B cell (primary cell): ENCODE results near the gene PIGZ. TPM values are rescaled to one million over a fixed set of nuclear protein-coding genes. Genes with fewer than 3 reads are reported as not detected.
"Not testable (repeated sequence)": the region's sequence is repeated elsewhere in the genome, so short reads cannot be mapped to it uniquely, and the experiment has no call there.

Experiments used
- ATAC-seq: fragments of 200-7000 bp; cut with Tn5 transposase; one replicate; pipeline ENCODE4 v1.10.0; 2021; ENCODE audit warnings: low read depth, mild to moderate bottlenecking, moderate number of reproducible peaks, moderate library complexity
- CTCF ChIA-PET: fragments of 350-600 bp; sonication (Branson Sonifier 250); formaldehyde crosslinking; loops from one replicate; lab custom pipeline; 2021; ENCODE audit warnings: antibody characterized with exemption, inconsistent platforms; lab: Charles Lee
- POLR2A ChIA-PET: fragments of 350-600 bp; sonication (Branson Sonifier 250); formaldehyde crosslinking; loops from one replicate; lab custom pipeline; 2021; ENCODE audit warnings: antibody characterized with exemption; lab: Charles Lee
- DNase-seq: peaks from one replicate; pipeline ENCODE4 v3.0.0; 2013
- H2AFZ ChIP-seq: 2 replicates; pipeline ENCODE4 v1.6.1; 2012; ENCODE audit warnings: mild to moderate bottlenecking, low read depth, low read length; ENCODE audit not compliant: insufficient read depth, poor library complexity, severe bottlenecking
- H3K27ac ChIP-seq, 2 donors: 1 replicate in 1 of 2; 2 replicates in 1 of 2; pipeline ENCODE4 v1.5.1; 2012 to 2013; ENCODE audit warnings: low read length in 2 of 2, mild to moderate bottlenecking in 2 of 2, moderate library complexity in 1 of 2
- H3K27me3 ChIP-seq, 4 experiments: fragments of 200-600 bp in 1 of 4; sonication (generic) in 1 of 4; replicated peaks in 1 of 4; 1 replicate in 2 of 4; 2 replicates in 2 of 4; pipeline versions ENCODE4 v1.6.1 to v1.7.0; 2013 to 2016; ENCODE audit warnings: low read length in 3 of 4, mild to moderate bottlenecking in 2 of 4, mixed read lengths in 1 of 4, moderate library complexity in 1 of 4; ENCODE audit not compliant: insufficient read depth in 4 of 4, control insufficient read depth in 3 of 4; ENCODE audit errors: control extremely low read depth in 1 of 4
- H3K36me3 ChIP-seq, 2 experiments: replicated peaks in 1 of 2; 1 replicate in 1 of 2; 2 replicates in 1 of 2; pipeline versions ENCODE4 v1.6.1 to v1.7.1; 2013; ENCODE audit warnings: low read length in 1 of 2; ENCODE audit not compliant: insufficient read depth in 2 of 2, control insufficient read depth in 1 of 2; ENCODE audit errors: control extremely low read depth in 1 of 2, extremely low read depth in 1 of 2
- H3K4me1 ChIP-seq, 2 donors: fragments of 200-600 bp in 1 of 2; sonication (generic) in 1 of 2; 1 replicate in 1 of 2; 2 replicates in 1 of 2; pipeline versions ENCODE4 v1.5.1 to v1.6.1; 2013 to 2017; ENCODE audit warnings: low read length in 2 of 2; ENCODE audit not compliant: control insufficient read depth in 2 of 2, insufficient read depth in 2 of 2
- H3K4me2 ChIP-seq: replicated peaks from 2 replicates; pipeline ENCODE3; 2012; ENCODE audit warnings: mild to moderate bottlenecking, low read depth, low read length; ENCODE audit not compliant: poor library complexity, severe bottlenecking
- H3K4me3 ChIP-seq, 5 experiments: fragments of 200-600 bp in 1 of 5; sonication (generic) in 1 of 5; 1 replicate in 3 of 5; 2 replicates in 2 of 5; pipeline versions ENCODE4 v1.5.1 to v1.7.0; 2011 to 2016; ENCODE audit warnings: low read length in 4 of 5, mild to moderate bottlenecking in 4 of 5, low read depth in 2 of 5, control low read depth in 1 of 5, moderate library complexity in 1 of 5; ENCODE audit not compliant: insufficient read depth in 1 of 5; ENCODE audit errors: control extremely low read depth in 1 of 5, extremely low read depth in 1 of 5
- H3K79me2 ChIP-seq: fragments of 200-600 bp; sonication (generic); one replicate; pipeline ENCODE4 v1.6.0; 2016; ENCODE audit warnings: low read length; ENCODE audit not compliant: control insufficient read depth, insufficient read depth
- H3K9ac ChIP-seq: fragments of 200-600 bp; sonication (generic); 2 replicates; pipeline ENCODE4 v1.6.1; 2017; ENCODE audit warnings: mild to moderate bottlenecking, low read length, moderate library complexity
- H3K9me3 ChIP-seq, 3 donors: one replicate each; pipeline versions ENCODE4 v1.6.1 to v1.7.1; 2013; ENCODE audit warnings: low read length in 2 of 3; ENCODE audit not compliant: control insufficient read depth in 2 of 3, insufficient read depth in 1 of 3; ENCODE audit errors: control extremely low read depth in 1 of 3
- H4K20me1 ChIP-seq: 2 replicates; pipeline ENCODE4 v1.6.0; 2012; ENCODE audit warnings: mild to moderate bottlenecking, low read length; ENCODE audit not compliant: insufficient read depth, control insufficient read depth, poor library complexity, severe bottlenecking
- H3K27ac Mint-ChIP-seq: one replicate; pipeline ENCODE4 v1.8.0; 2021; ENCODE audit warnings: mixed read lengths
- H3K27me3 Mint-ChIP-seq: one replicate; pipeline ENCODE4 v1.8.0; 2021; ENCODE audit warnings: mixed read lengths
- H3K4me1 Mint-ChIP-seq: one replicate; pipeline ENCODE4 v1.8.0; 2021; ENCODE audit warnings: mixed read lengths
- H3K4me3 Mint-ChIP-seq: one replicate; pipeline ENCODE4 v1.8.0; 2021; ENCODE audit warnings: mixed read lengths
- H3K9me3 Mint-ChIP-seq: one replicate; pipeline ENCODE4 v1.8.0; 2022; ENCODE audit warnings: mixed read lengths; ENCODE audit not compliant: insufficient read depth
- CTCF ChIP-seq: fragments of 200-600 bp; IDR thresholded peaks from one replicate; pipeline ENCODE4 v1.8.0; 2022; ENCODE audit warnings: antibody characterized with exemption, mild to moderate bottlenecking
- EZH2 ChIP-seq: IDR thresholded peaks from 2 replicates; pipeline ENCODE4 v1.6.1; 2012; ENCODE audit warnings: borderline replicate concordance, low read depth, mild to moderate bottlenecking, moderate library complexity, low read length; ENCODE audit not compliant: insufficient read depth, poor library complexity, severe bottlenecking
- WGBS: methylation state at CpG from one replicate; pipeline ENCODE4 v1.1.5; 2013; ENCODE audit warnings: missing lambda C conversion rate; ENCODE audit not compliant: insufficient coverage; 5-methylcytosine and 5-hydroxymethylcytosine counted together
- intact Hi-C: fragments of 100-400 bp; cut with micrococcal nuclease; formaldehyde crosslinking; loops from one replicate; pipeline ENCODE4 v1.10.0; 2022
- polyA plus RNA-seq: library from polyadenylated mRNA; depleted of rRNA; stranded (reverse); fragments of >200 nt; gene quantifications from 2 replicates; pipeline ENCODE4 v1.2.3, GENCODE V29; 2012
- total RNA-seq, 2 donors: library from RNA; stranded (reverse); fragments of 120-200 nt in 1 of 2; gene quantifications; 1 replicate in 1 of 2; 2 replicates in 1 of 2; pipeline versions ENCODE4 v1.2.3 to v1.2.4, GENCODE V29; 2013 to 2022

The PIGZ gene
- total and polyA plus RNA-seq, 2 donors (not counting 1 experiment from before 2014, with no cell fraction given): 2.2 to 3.9 TPM

- Histone ChIP-seq H4K20me1 (peaks cover 13% of the 10 kb centered on the region), H3K36me3 (peaks cover 0 to 3% of the 10 kb centered on the region in 2 experiments), H3K4me2 (no peak overlapping the region), H3K27me3 (no peaks in the 10 kb centered on the region), H3K9ac (no peak overlapping the region), H3K4me1 (peaks cover 9 to 10% of the 10 kb centered on the region in 2 donors), H3K27ac (no peak overlapping the region), H3K9me3 (no peaks in the 10 kb centered on the region), H2AFZ (no peak overlapping the region), H3K79me2 (peaks cover 22% of the 10 kb centered on the region), H3K4me3 (no peak overlapping the region)
- no peak for DNase-seq
- POLR2A ChIA-PET: no interaction called here
- WGBS: 90% methylated on average over 8 of the region's 10 CpGs
- no peak for ATAC-seq
- Mint-ChIP-seq H3K4me1 (peaks cover 20% of the 10 kb centered on the region), H3K4me3 (no peak overlapping the region), H3K27ac (no peak overlapping the region), H3K27me3 (no peaks in the 10 kb centered on the region), H3K9me3 (no peaks in the 10 kb centered on the region)
- intact Hi-C loops: no loop called here
- CTCF ChIA-PET: no interaction called here
- TF ChIP-seq CTCF (no peak), EZH2 (no peak)
These were observed 21.3 kb downstream of the PIGZ start for GRCh38 chr3:196947136-196947859.

- ATAC-seq, DNase-seq, H3K9me3 Mint-ChIP-seq, H3K9ac ChIP-seq, H3K27ac ChIP-seq, H3K27me3 ChIP-seq, intact Hi-C loops, H3K4me3 ChIP-seq, POLR2A ChIA-PET, H3K27me3 Mint-ChIP-seq, H3K9me3 ChIP-seq, H3K36me3 ChIP-seq, H2AFZ ChIP-seq: not testable (repeated sequence)
- Histone ChIP-seq H3K79me2 (peaks cover 51% of the 10 kb centered on the region), H3K4me2 (peak overlapping the region; percentile 93), H3K4me1 (peaks cover 29 to 35% of the 10 kb centered on the region in 2 donors), H4K20me1 (peaks cover 18% of the 10 kb centered on the region)
- Mint-ChIP-seq H3K4me3 (peak overlapping the region; percentile 98), H3K27ac (peak overlapping the region; percentile 52), H3K4me1 (peaks cover 47% of the 10 kb centered on the region)
- CTCF ChIA-PET: interaction anchor here (1.6 to 2.9 kb wide), 2 partner anchors 26 kb away, joined by 4 to 14 read pairs; no protein-coding TSS in a partner anchor
- 95% methylated on average over 10 of the region's 14 CpGs for WGBS
These were observed 24.4 kb downstream of the PIGZ start for GRCh38 chr3:196944037-196944790.
